H1 (cell line): ENCODE data around the gene GMEB2.
A peak's percentile ranks its signal among the peaks of the same experiment; 100 is the strongest.

Experiments used
- BRCA1 ChIP-seq: IDR thresholded peaks from 2 replicates; pipeline ENCODE4 v1.6.1; 2012; ENCODE audit warnings: low read depth, low read length, improper control_type of control experiment
- EP300 ChIP-seq, 2 experiments: IDR thresholded peaks; 1 replicate in 1 of 2; 2 replicates in 1 of 2; pipeline ENCODE4 v1.6.1; 2011 to 2012; ENCODE audit warnings: low read depth in 2 of 2, low read length in 2 of 2, mild to moderate bottlenecking in 2 of 2, borderline replicate concordance in 1 of 2, inconsistent platforms in 1 of 2, moderate library complexity in 1 of 2
- JUND ChIP-seq: IDR thresholded peaks from 2 replicates; pipeline ENCODE4 v1.6.1; 2011; ENCODE audit warnings: mild to moderate bottlenecking, improper control_type of control experiment, low read length
- POLR2A ChIP-seq, 2 experiments: IDR thresholded peaks; 1 replicate in 1 of 2; 2 replicates in 1 of 2; pipeline ENCODE4 v1.6.1; 2011; ENCODE audit warnings: low read depth in 2 of 2, low read length in 2 of 2, mild to moderate bottlenecking in 2 of 2; ENCODE audit errors: control extremely low read depth in 1 of 2
- POLR2AphosphoS5 ChIP-seq: IDR thresholded peaks from 2 replicates; pipeline ENCODE4 v1.6.1; 2011; ENCODE audit warnings: low read depth, low read length
- SIRT6 ChIP-seq: IDR thresholded peaks from one replicate; pipeline ENCODE4 v1.7.1; 2012; ENCODE audit warnings: low read length, inconsistent platforms
- TF ChIP-seq, protein P1 (sequence below): IDR thresholded peaks from 2 replicates; pipeline ENCODE4 v1.6.1; 2012; ENCODE audit warnings: inconsistent platforms

DNA sequence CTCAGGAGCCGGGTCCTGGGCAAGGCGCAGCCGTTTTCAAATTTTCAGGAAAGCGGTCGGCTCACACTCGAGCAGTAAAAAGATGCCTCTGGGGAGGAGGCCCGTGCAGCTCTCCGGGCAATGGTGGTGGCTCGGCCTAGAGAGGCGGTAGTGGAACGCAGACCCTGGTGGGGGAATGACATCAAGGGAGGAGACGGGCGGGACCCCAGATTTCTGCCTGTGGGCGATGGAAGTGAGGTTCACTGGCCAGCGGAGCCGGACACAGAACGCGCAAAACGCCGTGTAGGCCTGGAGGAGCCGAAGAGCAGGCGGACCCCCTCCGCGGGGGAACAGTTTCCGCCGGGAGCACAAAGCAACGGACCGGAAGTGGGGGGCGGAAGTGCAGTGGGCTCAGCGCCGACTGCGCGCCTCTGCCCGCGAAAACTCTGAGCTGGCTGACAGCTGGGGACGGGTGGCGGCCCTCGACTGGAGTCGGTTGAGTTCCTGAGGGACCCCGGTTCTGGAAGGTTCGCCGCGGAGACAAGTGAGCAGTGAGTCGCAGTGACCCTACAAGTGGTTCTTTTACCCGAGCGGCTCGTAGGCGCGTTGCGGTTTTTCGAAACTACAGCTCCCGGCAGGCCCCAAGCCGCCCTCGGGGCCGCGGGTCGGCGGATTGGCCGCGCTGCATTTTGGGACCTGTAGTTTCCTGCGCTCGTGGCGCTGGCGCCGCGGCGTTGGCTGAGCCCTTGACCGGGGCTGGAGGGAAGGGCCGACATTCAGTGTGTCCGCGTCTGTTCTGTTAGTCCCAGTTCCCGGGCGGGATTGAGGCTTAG is 31.2 kb upstream of the GMEB2 start, which contains the start of gene RTEL1:
- no peak for TF ChIP-seq EP300 (IDR thresholded peaks at IDR 0.05; ENCODE audit: borderline replicate concordance in 1 of 2, low read depth in 2 of 2, low read length in 2 of 2)
- TF ChIP-seq, protein P1, sequence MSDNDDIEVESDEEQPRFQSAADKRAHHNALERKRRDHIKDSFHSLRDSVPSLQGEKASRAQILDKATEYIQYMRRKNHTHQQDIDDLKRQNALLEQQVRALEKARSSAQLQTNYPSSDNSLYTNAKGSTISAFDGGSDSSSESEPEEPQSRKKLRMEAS, result peak; percentile 53
- TF ChIP-seq BRCA1, result no peak
- TF ChIP-seq POLR2AphosphoS5, result peak; percentile 63
- TF ChIP-seq JUND, result peak; percentile 4; the same call in 1 of the 2 replicates
- TF ChIP-seq SIRT6, result no peak
- TF ChIP-seq POLR2A (IDR thresholded peaks at IDR 0.05; ENCODE audit: control extremely low read depth in 1 of 2, low read depth in 2 of 2, low read length in 2 of 2), result peak in 1 of 2 experiments; percentile 47; a peak in 2 of 3 replicates
